ENCODE results near the gene CNTNAP5. TPM values are rescaled to one million over a fixed set of nuclear protein-coding genes. Genes with fewer than 3 reads are reported as not detected.
A peak's percentile ranks its signal among the peaks of the same experiment; 100 is the strongest.

Gene CNTNAP5
- total and polyA plus RNA-seq, 2 of the 8 experiments (the other 6 are each of a cell fraction or from before 2014, with no cell fraction given) = 0.11 to 0.76 TPM

DNA sequence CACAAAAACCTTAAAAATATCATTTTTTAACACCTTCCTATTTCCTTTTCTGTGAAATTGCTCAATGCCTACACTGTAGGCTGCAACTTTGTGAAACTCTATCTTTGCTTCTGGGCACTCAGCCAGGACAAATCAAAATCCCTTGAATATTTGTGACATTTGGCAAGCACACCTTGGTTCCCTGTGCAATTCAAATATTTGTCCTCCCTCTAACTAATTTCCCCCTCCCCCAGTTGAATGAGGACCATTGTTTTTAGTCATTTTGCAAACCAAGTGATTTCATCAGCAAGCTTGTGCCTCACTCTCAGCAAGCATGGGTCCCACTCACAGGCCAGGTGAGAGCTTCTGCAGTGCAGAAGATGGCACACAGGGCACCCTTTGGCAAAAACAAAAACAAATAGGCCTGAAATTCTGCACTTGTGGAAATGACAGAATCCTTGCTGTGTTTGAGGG is 541.5 kb downstream of the CNTNAP5 start:
- H3K4ac ChIP-seq (replicated peaks; ENCODE audit: insufficient read length, low read depth, low read length) = no peak overlapping the region
- no peak overlapping the region for H4K91ac ChIP-seq (replicated peaks; ENCODE audit: insufficient read length, low read length)
- H3K4me3 ChIP-seq (ENCODE audit: extremely low read depth in 1 of 4, insufficient read depth in 2 of 4, low read depth in 3 of 4, low read length in 4 of 4) = no peak overlapping the region
- no peak overlapping the region for H2BK15ac ChIP-seq (ENCODE audit: low read length)
- no peak overlapping the region for H3K14ac ChIP-seq (ENCODE audit: insufficient read length)
- H3K23me2 ChIP-seq (ENCODE audit: low read depth, low read length) = no peaks in the 10 kb centered on the region
- no peak overlapping the region for H3K56ac ChIP-seq (replicated peaks; ENCODE audit: insufficient read length, low read depth, low read length)
- H3K18ac ChIP-seq (ENCODE audit: extremely low read depth, low read length) = no peak overlapping the region
- no peak overlapping the region for H3K4me2 ChIP-seq (ENCODE audit: insufficient read depth in 1 of 2, low read depth in 2 of 2, low read length in 2 of 2)
- H2AK5ac ChIP-seq (ENCODE audit: low read depth, low read length) = no peak overlapping the region
- H3K36me3 ChIP-seq (ENCODE audit: control insufficient read depth in 2 of 4, insufficient read depth in 4 of 4, low read length in 3 of 4) = no peaks in the 10 kb centered on the region
- no peaks in the 10 kb centered on the region for H3K79me1 ChIP-seq (ENCODE audit: low read depth, low read length)
- no peaks in the 10 kb centered on the region; a peak in 1 of 7 replicates for H3K4me1 ChIP-seq (replicated peaks in 1 of 4; ENCODE audit: control insufficient read depth in 3 of 4, insufficient read depth in 4 of 4, low read length in 3 of 4)
- H4K8ac ChIP-seq (ENCODE audit: extremely low read depth, insufficient read depth, low read length) = no peak overlapping the region
- no peak overlapping the region for H2BK12ac ChIP-seq (ENCODE audit: low read depth, low read length)
- H3K9me3 ChIP-seq (ENCODE audit: insufficient read depth in 2 of 2, low read depth in 1 of 2, low read length in 1 of 2) = no peaks in the 10 kb centered on the region
- H3K27ac ChIP-seq (ENCODE audit: low read depth, low read length) = no peak overlapping the region
- H2BK20ac ChIP-seq (ENCODE audit: low read length) = no peak overlapping the region
- H4K5ac ChIP-seq (ENCODE audit: insufficient read length, low read depth, low read length) = no peak overlapping the region
- H3K79me2 ChIP-seq (ENCODE audit: control insufficient read depth in 1 of 2, insufficient read depth in 2 of 2, low read length in 2 of 2) = no peaks in the 10 kb centered on the region
- DNase-seq (ENCODE audit: low read depth in 1 of 2, low spot score in 2 of 2) (no peak), FAIRE-seq (no peak)
- no peak overlapping the region for H2BK120ac ChIP-seq (replicated peaks; ENCODE audit: low read depth, low read length)
- no peak overlapping the region for H3K23ac ChIP-seq (ENCODE audit: insufficient read length)
- CTCF ChIA-PET (ENCODE audit: partially characterized antibody) = no interaction called here
- POLR2A ChIA-PET (ENCODE audit: partially characterized antibody) = no interaction called here
- peak overlapping the region; percentile 70 for H2AFZ ChIP-seq (ENCODE audit: low read length)
- TF ChIP-seq CBX8 (IDR thresholded peaks at IDR 0.05; ENCODE audit: borderline replicate concordance, low read depth, low read length) (no peak), CBX5 (IDR thresholded peaks at IDR 0.05; ENCODE audit: low read depth, low read length) (no peak), PHF8 (conservative IDR thresholded peaks at IDR 0.05; ENCODE audit: low read depth, low read length) (no peak), YY1 (IDR thresholded peaks at IDR 0.05; ENCODE audit: low read depth, low read length) (no peak), KDM1A (IDR thresholded peaks at IDR 0.05; ENCODE audit: borderline replicate concordance, low read length) (no peak), MAFK (IDR thresholded peaks at IDR 0.05; ENCODE audit: low read depth, low read length) (no peak)
- H3K9ac ChIP-seq (replicated peaks in 1 of 4; ENCODE audit: extremely low read depth in 1 of 4, low read depth in 3 of 4, low read length in 3 of 4) = no peak overlapping the region
- H2BK5ac ChIP-seq (ENCODE audit: low read depth, low read length) = no peak overlapping the region
- H3K27me3 ChIP-seq (replicated peaks in 1 of 4; ENCODE audit: control insufficient read depth in 3 of 4, extremely low read depth in 1 of 4, insufficient read depth in 3 of 4, low read length in 3 of 4) = no peaks in the 10 kb centered on the region
- H4K20me1 ChIP-seq (replicated peaks in 1 of 2; ENCODE audit: control insufficient read depth in 1 of 2, insufficient read depth in 2 of 2, low read length in 2 of 2) = no peaks in the 10 kb centered on the region

Data from H1 (cell line).